GM12873 (cell line): Measurements from ENCODE around the gene SMCO3.

Source experiments
- TF ChIP-seq, protein P1 (sequence below): IDR thresholded peaks from 2 replicates; pipeline ENCODE4 v1.5.1; 2012; ENCODE audit warnings: low read depth, mild to moderate bottlenecking, moderate library complexity, low read length, control low read depth; ENCODE audit not compliant: insufficient read depth; ENCODE audit errors: missing control alignments

The SMCO3 gene

DNA sequence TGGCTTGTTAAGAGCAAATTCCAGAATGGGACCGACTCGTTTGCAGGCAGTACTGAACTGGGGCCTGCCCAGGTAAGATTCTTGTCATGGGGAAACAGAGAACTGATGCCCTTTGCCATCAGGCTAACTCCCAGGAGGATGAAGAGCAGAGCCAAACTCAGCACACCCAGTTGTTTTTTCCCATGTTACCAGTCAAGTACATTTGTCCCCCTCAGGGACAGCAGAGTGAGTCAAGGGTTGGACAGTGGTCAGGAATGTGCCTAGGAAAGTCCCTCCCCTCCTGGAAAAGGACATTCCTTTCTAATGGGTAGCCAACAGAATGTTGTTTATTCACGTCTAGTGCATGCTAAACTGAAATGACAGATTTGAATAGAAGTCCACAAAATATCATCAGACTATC is 27.8 kb upstream of the SMCO3 start:
- TF ChIP-seq, protein P1, sequence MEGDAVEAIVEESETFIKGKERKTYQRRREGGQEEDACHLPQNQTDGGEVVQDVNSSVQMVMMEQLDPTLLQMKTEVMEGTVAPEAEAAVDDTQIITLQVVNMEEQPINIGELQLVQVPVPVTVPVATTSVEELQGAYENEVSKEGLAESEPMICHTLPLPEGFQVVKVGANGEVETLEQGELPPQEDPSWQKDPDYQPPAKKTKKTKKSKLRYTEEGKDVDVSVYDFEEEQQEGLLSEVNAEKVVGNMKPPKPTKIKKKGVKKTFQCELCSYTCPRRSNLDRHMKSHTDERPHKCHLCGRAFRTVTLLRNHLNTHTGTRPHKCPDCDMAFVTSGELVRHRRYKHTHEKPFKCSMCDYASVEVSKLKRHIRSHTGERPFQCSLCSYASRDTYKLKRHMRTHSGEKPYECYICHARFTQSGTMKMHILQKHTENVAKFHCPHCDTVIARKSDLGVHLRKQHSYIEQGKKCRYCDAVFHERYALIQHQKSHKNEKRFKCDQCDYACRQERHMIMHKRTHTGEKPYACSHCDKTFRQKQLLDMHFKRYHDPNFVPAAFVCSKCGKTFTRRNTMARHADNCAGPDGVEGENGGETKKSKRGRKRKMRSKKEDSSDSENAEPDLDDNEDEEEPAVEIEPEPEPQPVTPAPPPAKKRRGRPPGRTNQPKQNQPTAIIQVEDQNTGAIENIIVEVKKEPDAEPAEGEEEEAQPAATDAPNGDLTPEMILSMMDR, result no peak

DNA sequence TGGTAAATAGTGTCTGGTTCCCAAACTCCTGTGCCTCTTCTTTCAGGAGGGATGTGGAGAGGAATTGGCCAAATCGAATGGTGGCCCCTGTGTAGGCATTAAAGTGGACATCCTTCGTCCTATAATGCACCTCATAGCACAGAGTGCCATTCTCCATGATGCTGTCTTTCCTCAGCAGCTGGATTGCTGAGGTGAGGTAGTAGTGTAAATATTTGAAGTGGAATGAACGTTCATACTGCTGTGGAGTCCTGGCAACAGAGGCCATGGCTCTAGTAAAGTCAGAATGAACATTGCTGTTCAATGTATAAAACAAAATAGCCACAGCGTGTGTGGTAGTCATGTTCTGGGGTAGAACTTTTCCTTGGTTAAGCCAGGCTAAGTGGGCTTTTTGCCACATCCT is 26.6 kb upstream of the SMCO3 start:
- TF ChIP-seq, protein P1, result no peak

DNA sequence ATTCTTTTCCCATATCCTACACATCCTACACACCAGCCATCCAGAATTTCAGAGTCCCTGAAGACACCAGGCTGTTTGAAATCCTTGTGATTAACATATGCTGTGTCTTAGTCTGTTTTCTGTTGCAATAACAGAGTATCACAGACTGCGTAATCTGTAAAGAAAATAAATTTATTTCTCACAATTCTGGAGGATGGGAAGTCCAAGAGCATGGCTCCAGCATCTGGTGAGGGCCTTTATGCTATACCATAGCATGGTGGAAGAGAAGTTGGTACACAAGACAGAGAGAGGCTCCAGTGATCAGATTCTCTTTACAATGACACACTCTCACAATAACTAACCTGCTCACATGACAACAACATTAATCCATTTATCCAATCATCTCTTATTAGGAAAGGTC is 25.3 kb upstream of the SMCO3 start:
- TF ChIP-seq, protein P1, result no peak

DNA sequence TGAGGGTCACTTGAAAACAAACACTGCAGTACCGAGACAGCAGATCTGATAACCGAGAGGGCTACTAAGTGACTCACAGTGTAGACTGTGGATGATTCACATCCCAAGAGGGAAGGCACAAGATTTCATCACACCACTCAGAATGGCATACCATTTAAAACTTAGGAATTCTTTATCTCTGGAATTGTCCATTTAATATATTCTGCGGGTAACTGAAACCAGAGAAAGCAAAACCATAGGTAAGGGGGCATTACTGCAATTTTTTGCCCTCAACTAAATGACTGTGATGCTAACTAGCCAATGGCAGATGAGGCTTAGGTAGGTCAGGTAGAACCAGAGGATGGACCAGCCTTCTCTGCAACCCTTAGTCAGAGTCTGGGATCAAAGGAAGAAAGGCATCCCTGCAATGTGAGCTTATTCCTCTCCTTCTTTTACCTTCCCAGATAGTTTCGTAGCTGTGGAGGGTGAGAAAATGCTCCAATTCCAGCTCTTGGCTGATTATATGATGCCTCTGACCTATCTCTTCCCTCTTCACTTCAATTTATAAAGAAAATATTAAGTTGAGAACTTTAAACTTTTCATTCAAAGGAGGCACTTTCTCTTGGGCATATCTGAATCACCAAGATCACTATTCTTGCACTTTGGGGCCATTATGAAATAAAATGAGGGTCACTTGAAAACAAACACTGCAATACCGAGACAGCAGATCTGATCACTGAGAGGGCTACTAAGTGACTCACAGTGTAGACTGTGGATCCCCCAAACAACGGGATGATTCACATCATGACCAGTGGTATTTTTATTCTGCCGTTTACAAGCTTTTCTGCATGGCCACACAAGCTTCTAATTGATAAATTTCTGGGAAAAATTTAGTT is 22.6 kb upstream of the SMCO3 start:
- TF ChIP-seq, protein P1, result no peak

DNA sequence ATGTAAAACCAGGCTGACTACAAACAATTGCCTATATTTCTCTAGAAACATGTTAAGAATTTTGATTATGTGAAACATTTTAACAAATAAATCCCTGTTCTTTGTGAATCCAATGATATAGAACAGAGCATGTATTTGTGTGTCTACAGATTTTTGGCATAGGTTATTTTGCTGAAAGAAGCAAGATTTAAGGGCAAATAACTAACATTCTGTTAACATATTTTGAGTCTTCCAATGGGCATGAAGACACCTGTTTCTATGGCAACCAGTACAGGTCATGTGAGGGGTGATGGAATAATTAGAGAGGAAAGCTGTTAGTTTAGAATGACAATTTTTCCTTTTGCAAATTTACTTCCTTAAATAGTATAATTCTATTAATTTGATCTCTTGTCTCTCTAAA is 20.5 kb upstream of the SMCO3 start:
- TF ChIP-seq, protein P1, result no peak

DNA sequence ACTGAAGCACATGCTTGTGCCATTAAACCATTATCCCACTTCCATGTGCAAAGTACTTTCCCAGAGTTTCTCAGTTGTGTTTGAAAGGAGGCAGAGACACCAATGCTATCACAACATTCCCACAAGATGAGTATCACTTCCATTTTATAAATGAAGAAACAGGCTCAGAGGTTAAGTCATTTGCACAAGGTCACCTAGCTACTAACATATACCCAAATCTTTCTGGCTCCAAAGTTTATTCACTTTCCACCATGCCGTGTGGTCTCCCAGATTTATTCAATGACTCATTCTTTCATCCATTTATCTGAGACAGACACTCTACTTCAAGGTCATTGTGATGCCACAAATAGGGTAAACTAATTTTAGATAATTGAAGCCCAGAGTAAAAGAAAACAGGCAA is 20.0 kb upstream of the SMCO3 start:
- TF ChIP-seq, protein P1, result no peak

DNA sequence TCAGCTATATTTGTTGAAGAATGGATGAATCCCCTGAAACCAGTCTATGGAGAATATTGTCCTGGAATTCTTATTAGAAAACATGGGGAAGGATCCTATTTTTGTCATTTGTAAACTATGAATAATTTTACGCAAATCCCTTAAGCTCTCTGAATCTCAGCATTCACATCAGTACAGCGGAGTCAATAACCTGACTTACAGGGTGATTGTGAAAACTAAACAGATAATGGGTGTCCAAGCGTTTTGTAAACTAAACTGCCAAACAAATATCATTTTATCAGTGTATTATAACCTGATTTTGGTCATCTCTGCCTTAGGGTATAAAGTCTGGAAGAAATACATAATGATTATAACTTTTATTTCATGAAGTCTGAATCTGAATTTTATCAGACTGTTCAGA is 19.4 kb upstream of the SMCO3 start:
- TF ChIP-seq, protein P1, result no peak
